Measurements from ENCODE around the gene IER3IP1.
A peak's percentile ranks its signal among the peaks of the same experiment; 100 is the strongest.

Gene IER3IP1

DNA sequence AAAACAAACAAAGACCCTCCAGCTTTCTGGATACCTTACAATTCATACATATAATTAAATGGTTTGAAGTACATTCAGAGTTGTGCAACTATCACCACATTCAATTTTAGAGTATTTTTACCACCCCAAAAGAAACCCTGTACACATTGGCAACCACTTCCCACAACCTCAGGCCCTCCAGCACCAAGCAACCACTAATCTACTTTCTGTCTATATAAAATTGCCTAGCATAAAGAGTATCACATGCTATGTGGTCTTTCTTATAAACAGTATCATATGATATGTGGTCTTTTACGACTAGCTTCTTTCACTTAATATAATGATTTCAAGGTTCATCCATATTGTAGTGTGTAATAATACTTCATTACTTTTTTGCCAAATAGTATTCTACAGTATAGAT lies 7.3 kb downstream of the IER3IP1 start:
- Histone ChIP-seq H4K91ac (ENCODE audit: low read length) (no peak overlapping the region), H2AK5ac (ENCODE audit: low read length, severe bottlenecking) (no peak overlapping the region), H2BK5ac (ENCODE audit: low read depth, low read length, poor library complexity, severe bottlenecking) (no peak overlapping the region), H3K9ac (ENCODE audit: low read length) (no peak overlapping the region), H4K8ac (ENCODE audit: low read length) (no peak overlapping the region), H2AFZ (ENCODE audit: low read depth, low read length) (no peak overlapping the region), H3K27me3 (ENCODE audit: control insufficient read depth in 1 of 2, insufficient read depth in 1 of 2, low read length in 2 of 2) (no peaks in the 10 kb centered on the region), H3K4me1 (ENCODE audit: control insufficient read depth, insufficient read depth, low read depth, low read length) (no peaks in the 10 kb centered on the region), H2BK12ac (ENCODE audit: low read length in 2 of 2) (no peak overlapping the region), H3K18ac (ENCODE audit: low read depth in 1 of 2, low read length in 2 of 2) (no peak overlapping the region), H3K4me3 (ENCODE audit: insufficient read depth in 1 of 2, low read depth in 1 of 2, low read length in 2 of 2) (no peak overlapping the region), H3K79me1 (replicated peaks; ENCODE audit: low read length, poor library complexity, severe bottlenecking) (peaks cover 9% of the 10 kb centered on the region), H3K9me3 (ENCODE audit: control insufficient read depth, low read length) (no peaks in the 10 kb centered on the region), H2BK120ac (ENCODE audit: low read depth, low read length) (no peak overlapping the region), H3K14ac (ENCODE audit: low read length in 2 of 2) (no peak overlapping the region), H3K23ac (ENCODE audit: low read length in 2 of 2) (no peak overlapping the region), H3K27ac (ENCODE audit: low read length, poor library complexity, severe bottlenecking) (no peak overlapping the region), H3K4me2 (ENCODE audit: low read length, poor library complexity, severe bottlenecking) (no peak overlapping the region), H3K4ac (ENCODE audit: low read depth in 1 of 2, low read length in 2 of 2) (no peak overlapping the region), H2BK15ac (ENCODE audit: low read depth, poor library complexity, severe bottlenecking) (no peak overlapping the region), H3K36me3 (ENCODE audit: control insufficient read depth in 1 of 2, insufficient read depth in 2 of 2, low read depth in 1 of 2, low read length in 2 of 2) (peaks cover 0 to 3% of the 10 kb centered on the region in 2 experiments)
- WGBS, result no CpG with 5 or more reads among the region's 1 CpG
- DNase-seq, result no peak

DNA sequence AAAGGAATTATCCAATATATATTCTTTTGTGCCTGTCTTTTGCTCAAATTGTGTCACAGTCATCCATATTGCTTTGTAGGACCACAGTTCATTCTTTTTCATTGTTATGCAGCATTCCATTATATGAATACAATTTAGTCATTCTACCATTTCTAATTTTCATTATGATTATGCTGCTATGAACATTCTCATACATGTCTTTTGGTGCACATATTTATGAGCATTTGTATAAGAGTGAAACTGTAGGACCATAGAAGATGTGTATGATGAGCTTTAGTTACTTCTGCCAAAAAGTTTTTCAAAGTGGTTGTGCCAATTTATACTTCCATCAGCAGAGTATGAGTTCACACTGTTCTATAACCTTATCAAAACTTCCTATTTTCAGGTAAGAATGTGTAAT lies 7.7 kb downstream of the IER3IP1 start:
- no peak overlapping the region for H2AFZ ChIP-seq (ENCODE audit: low read depth, low read length)
- peaks cover 9% of the 10 kb centered on the region for H3K79me1 ChIP-seq (replicated peaks; ENCODE audit: low read length, poor library complexity, severe bottlenecking)
- H2BK15ac ChIP-seq (ENCODE audit: low read depth, poor library complexity, severe bottlenecking), result no peak overlapping the region
- H3K23ac ChIP-seq (ENCODE audit: low read length in 2 of 2), result no peak overlapping the region
- no peak for DNase-seq
- no peaks in the 10 kb centered on the region for H3K36me3 ChIP-seq (ENCODE audit: control insufficient read depth in 1 of 2, insufficient read depth in 2 of 2, low read depth in 1 of 2, low read length in 2 of 2)
- no peak overlapping the region for H3K4ac ChIP-seq (ENCODE audit: low read depth in 1 of 2, low read length in 2 of 2)
- H2BK12ac ChIP-seq (ENCODE audit: low read length in 2 of 2), result no peak overlapping the region
- no peak overlapping the region for H2BK120ac ChIP-seq (ENCODE audit: low read depth, low read length)
- H3K9me3 ChIP-seq (ENCODE audit: control insufficient read depth, low read length), result no peaks in the 10 kb centered on the region
- no peak overlapping the region for H3K9ac ChIP-seq (ENCODE audit: low read length)
- H3K27me3 ChIP-seq (ENCODE audit: control insufficient read depth in 1 of 2, insufficient read depth in 1 of 2, low read length in 2 of 2), result no peaks in the 10 kb centered on the region
- no peak overlapping the region for H4K8ac ChIP-seq (ENCODE audit: low read length)
- no peak overlapping the region for H3K14ac ChIP-seq (ENCODE audit: low read length in 2 of 2)
- H2AK5ac ChIP-seq (ENCODE audit: low read length, severe bottlenecking), result no peak overlapping the region
- H3K4me2 ChIP-seq (ENCODE audit: low read length, poor library complexity, severe bottlenecking), result no peak overlapping the region
- H3K18ac ChIP-seq (ENCODE audit: low read depth in 1 of 2, low read length in 2 of 2), result no peak overlapping the region
- H3K4me1 ChIP-seq (ENCODE audit: control insufficient read depth, insufficient read depth, low read depth, low read length), result no peaks in the 10 kb centered on the region
- H4K91ac ChIP-seq (ENCODE audit: low read length), result no peak overlapping the region
- no peak overlapping the region for H3K4me3 ChIP-seq (ENCODE audit: insufficient read depth in 1 of 2, low read depth in 1 of 2, low read length in 2 of 2)
- H2BK5ac ChIP-seq (ENCODE audit: low read depth, low read length, poor library complexity, severe bottlenecking), result no peak overlapping the region
- no peak overlapping the region for H3K27ac ChIP-seq (ENCODE audit: low read length, poor library complexity, severe bottlenecking)

DNA sequence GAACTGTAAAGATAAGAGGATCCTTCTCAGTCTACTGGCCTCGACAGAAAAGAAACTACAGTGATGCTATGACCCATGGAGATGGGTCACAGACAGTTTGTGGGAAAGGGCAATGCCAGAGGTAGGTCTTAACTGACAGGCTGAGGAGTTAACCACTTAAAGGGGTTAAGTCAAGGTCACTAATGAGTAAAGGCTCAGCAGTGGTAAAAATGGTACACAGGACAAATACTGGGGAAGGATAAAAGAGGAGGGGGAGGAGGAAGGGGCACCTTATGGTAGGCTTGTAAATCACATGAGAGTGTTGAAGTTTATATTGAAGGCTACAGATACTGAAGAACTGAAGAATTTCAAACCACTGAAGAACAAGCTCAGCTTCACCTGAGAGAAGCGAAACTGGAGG lies 9.9 kb downstream of the IER3IP1 start:
- Histone ChIP-seq H2AK5ac (ENCODE audit: low read length, severe bottlenecking) (no peak overlapping the region), H2BK5ac (ENCODE audit: low read depth, low read length, poor library complexity, severe bottlenecking) (no peak overlapping the region)
- 43% methylated on average over 2 of the region's 2 CpGs for WGBS

DNA sequence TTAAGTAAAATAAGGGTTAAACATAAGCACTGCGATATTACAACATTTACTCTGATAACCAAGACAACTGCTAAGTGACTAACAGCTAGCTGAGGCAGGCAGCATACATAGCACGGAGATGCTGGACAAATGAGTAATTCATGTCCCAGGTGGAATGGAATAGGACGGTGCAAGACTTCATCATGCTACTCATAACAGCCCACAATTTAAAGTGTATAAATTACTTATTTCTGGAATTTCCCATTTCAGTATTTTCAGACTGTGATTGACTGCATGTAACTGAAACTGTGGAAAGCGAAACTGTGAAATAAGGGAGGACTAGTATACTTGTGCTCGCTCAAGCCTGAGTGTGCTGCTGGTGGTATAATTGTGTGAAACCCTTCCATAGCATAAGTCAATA lies 12.9 kb downstream of the IER3IP1 start:
- Histone ChIP-seq H2BK5ac (ENCODE audit: low read depth, low read length, poor library complexity, severe bottlenecking) (no peak overlapping the region), H2AFZ (ENCODE audit: low read depth, low read length) (no peak overlapping the region), H3K9ac (ENCODE audit: low read length) (peak overlapping the region; percentile 85), H2BK120ac (ENCODE audit: low read depth, low read length) (no peak overlapping the region), H3K4me3 (ENCODE audit: insufficient read depth in 1 of 2, low read depth in 1 of 2, low read length in 2 of 2) (peak overlapping the region in 1 of 2 experiments; percentile 55), H3K23ac (ENCODE audit: low read length in 2 of 2) (no peak overlapping the region), H3K4ac (ENCODE audit: low read depth in 1 of 2, low read length in 2 of 2) (no peak overlapping the region), H2BK15ac (ENCODE audit: low read depth, poor library complexity, severe bottlenecking) (no peak overlapping the region), H4K91ac (ENCODE audit: low read length) (no peak overlapping the region), H2BK12ac (ENCODE audit: low read length in 2 of 2) (no peak overlapping the region), H3K14ac (ENCODE audit: low read length in 2 of 2) (no peak overlapping the region), H3K79me1 (replicated peaks; ENCODE audit: low read length, poor library complexity, severe bottlenecking) (peaks cover 16% of the 10 kb centered on the region), H3K27ac (ENCODE audit: low read length, poor library complexity, severe bottlenecking) (no peak overlapping the region), H4K8ac (ENCODE audit: low read length) (no peak overlapping the region), H3K36me3 (ENCODE audit: control insufficient read depth in 1 of 2, insufficient read depth in 2 of 2, low read depth in 1 of 2, low read length in 2 of 2) (peaks cover 0 to 2% of the 10 kb centered on the region in 2 experiments), H3K4me2 (ENCODE audit: low read length, poor library complexity, severe bottlenecking) (no peak overlapping the region), H3K4me1 (ENCODE audit: control insufficient read depth, insufficient read depth, low read depth, low read length) (peaks cover 4% of the 10 kb centered on the region), H3K9me3 (ENCODE audit: control insufficient read depth, low read length) (no peaks in the 10 kb centered on the region), H2AK5ac (ENCODE audit: low read length, severe bottlenecking) (no peak overlapping the region), H3K18ac (ENCODE audit: low read depth in 1 of 2, low read length in 2 of 2) (no peak overlapping the region), H3K27me3 (ENCODE audit: control insufficient read depth in 1 of 2, insufficient read depth in 1 of 2, low read length in 2 of 2) (no peaks in the 10 kb centered on the region)
- WGBS, result 89% methylated on average over 4 of the region's 5 CpGs
- peak; percentile 64 for DNase-seq

More for the DNA sequence above, 9.9 kb downstream of the IER3IP1 start:
- H3K9me3 ChIP-seq (ENCODE audit: control insufficient read depth, low read length), result no peaks in the 10 kb centered on the region
- no peak overlapping the region for H3K4ac ChIP-seq (ENCODE audit: low read depth in 1 of 2, low read length in 2 of 2)
- peak; percentile 36 for DNase-seq
- no peak overlapping the region for H2BK15ac ChIP-seq (ENCODE audit: low read depth, poor library complexity, severe bottlenecking)
- H3K36me3 ChIP-seq (ENCODE audit: control insufficient read depth in 1 of 2, insufficient read depth in 2 of 2, low read depth in 1 of 2, low read length in 2 of 2), result no peaks in the 10 kb centered on the region
- H3K4me2 ChIP-seq (ENCODE audit: low read length, poor library complexity, severe bottlenecking), result no peak overlapping the region
- H3K27me3 ChIP-seq (ENCODE audit: control insufficient read depth in 1 of 2, insufficient read depth in 1 of 2, low read length in 2 of 2), result no peaks in the 10 kb centered on the region
- no peak overlapping the region for H3K9ac ChIP-seq (ENCODE audit: low read length)
- H2BK120ac ChIP-seq (ENCODE audit: low read depth, low read length), result no peak overlapping the region
- no peak overlapping the region for H2BK12ac ChIP-seq (ENCODE audit: low read length in 2 of 2)
- H3K4me3 ChIP-seq (ENCODE audit: insufficient read depth in 1 of 2, low read depth in 1 of 2, low read length in 2 of 2), result no peak overlapping the region
- no peak overlapping the region for H2AFZ ChIP-seq (ENCODE audit: low read depth, low read length)
- no peak overlapping the region for H3K18ac ChIP-seq (ENCODE audit: low read depth in 1 of 2, low read length in 2 of 2)
- H3K14ac ChIP-seq (ENCODE audit: low read length in 2 of 2), result no peak overlapping the region
- no peak overlapping the region for H4K8ac ChIP-seq (ENCODE audit: low read length)
- H3K79me1 ChIP-seq (replicated peaks; ENCODE audit: low read length, poor library complexity, severe bottlenecking), result peaks cover 11% of the 10 kb centered on the region
- H4K91ac ChIP-seq (ENCODE audit: low read length), result no peak overlapping the region
- no peak overlapping the region for H3K27ac ChIP-seq (ENCODE audit: low read length, poor library complexity, severe bottlenecking)
- no peak overlapping the region for H3K23ac ChIP-seq (ENCODE audit: low read length in 2 of 2)
- H3K4me1 ChIP-seq (ENCODE audit: control insufficient read depth, insufficient read depth, low read depth, low read length), result no peaks in the 10 kb centered on the region

Data from mesenchymal stem cell (in vitro differentiated cells and primary cell).